Retinal pigment epithelial cell (primary cell): ENCODE measurements around the gene VAV2.

Experiments used
- DNase-seq: peaks from one replicate; pipeline ENCODE4 v3.0.0-alpha.2; 2010; ENCODE audit warnings: low read depth
- H3K4me3 ChIP-seq: 2 replicates; pipeline ENCODE4 v1.5.1; 2011; ENCODE audit warnings: mild to moderate bottlenecking, low read length, control low read depth, moderate library complexity
- CTCF ChIP-seq: conservative IDR thresholded peaks from 2 replicates; pipeline ENCODE4 v1.5.1; 2011; ENCODE audit warnings: low read depth, low read length, control low read depth, inconsistent platforms

Gene VAV2

GRCh38 chr9:133991964-133992779, at the start of gene VAV2:
TSS of gene VAV2 (minus strand) at chr9:133992324. CDS start at chr9:133992278, 46 bp downstream.
- peak within 1 kb of the TSS; percentile 73 for H3K4me3 ChIP-seq
- no peak for DNase-seq
- TF ChIP-seq CTCF = no peak

- DNase-seq = no peak
- no peak overlapping the region for H3K4me3 ChIP-seq
- no peak for TF ChIP-seq CTCF
These were observed 49.5 kb upstream of the VAV2 start for GRCh38 chr9:134041649-134041962.

- no peak for TF ChIP-seq CTCF
- no peak for DNase-seq
- no peak overlapping the region for H3K4me3 ChIP-seq
These were observed 48.9 kb upstream of the VAV2 start for GRCh38 chr9:134040781-134041648.

- no peak for TF ChIP-seq CTCF
- H3K4me3 ChIP-seq = no peak overlapping the region
- DNase-seq = no peak
These were observed 48.0 kb upstream of the VAV2 start for GRCh38 chr9:134040176-134040565.

GRCh38 chr9:134039386-134040175, 47.5 kb upstream of the VAV2 start:
- no peak overlapping the region for H3K4me3 ChIP-seq
- no peak for DNase-seq
- no peak for TF ChIP-seq CTCF

- no peak for TF ChIP-seq CTCF
- no peak overlapping the region for H3K4me3 ChIP-seq
- no peak for DNase-seq
These were observed 45.5 kb upstream of the VAV2 start for GRCh38 chr9:134037641-134038040.
